ENCODE data around the gene BEST3.

Gene BEST3

DNA sequence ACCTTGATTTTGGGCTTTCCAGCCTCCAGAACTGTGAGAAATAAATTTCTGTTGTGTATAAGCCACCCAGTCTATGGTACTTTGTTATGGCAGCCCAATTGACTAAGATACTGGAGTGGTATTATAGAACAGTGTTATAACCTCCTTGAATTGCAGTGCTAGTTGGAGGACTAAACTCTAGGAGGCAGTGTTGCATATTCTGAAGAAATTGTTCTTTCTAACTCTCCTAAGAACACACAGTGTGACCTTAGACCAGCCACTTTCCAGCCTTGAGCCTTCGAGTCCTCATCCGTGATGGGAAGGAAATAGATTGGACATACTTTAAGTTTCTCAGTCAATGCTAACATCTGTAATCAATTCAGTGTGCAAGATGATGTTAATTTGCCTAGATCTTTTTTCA lies 66.0 kb downstream of the BEST3 start:
- TF ChIP-seq, protein P1, sequence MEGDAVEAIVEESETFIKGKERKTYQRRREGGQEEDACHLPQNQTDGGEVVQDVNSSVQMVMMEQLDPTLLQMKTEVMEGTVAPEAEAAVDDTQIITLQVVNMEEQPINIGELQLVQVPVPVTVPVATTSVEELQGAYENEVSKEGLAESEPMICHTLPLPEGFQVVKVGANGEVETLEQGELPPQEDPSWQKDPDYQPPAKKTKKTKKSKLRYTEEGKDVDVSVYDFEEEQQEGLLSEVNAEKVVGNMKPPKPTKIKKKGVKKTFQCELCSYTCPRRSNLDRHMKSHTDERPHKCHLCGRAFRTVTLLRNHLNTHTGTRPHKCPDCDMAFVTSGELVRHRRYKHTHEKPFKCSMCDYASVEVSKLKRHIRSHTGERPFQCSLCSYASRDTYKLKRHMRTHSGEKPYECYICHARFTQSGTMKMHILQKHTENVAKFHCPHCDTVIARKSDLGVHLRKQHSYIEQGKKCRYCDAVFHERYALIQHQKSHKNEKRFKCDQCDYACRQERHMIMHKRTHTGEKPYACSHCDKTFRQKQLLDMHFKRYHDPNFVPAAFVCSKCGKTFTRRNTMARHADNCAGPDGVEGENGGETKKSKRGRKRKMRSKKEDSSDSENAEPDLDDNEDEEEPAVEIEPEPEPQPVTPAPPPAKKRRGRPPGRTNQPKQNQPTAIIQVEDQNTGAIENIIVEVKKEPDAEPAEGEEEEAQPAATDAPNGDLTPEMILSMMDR (IDR thresholded peaks at IDR 0.05; ENCODE audit: extremely low read depth, missing control alignments) = peak; percentile 43
- DNase-seq (ENCODE audit: low spot score) = no peak

DNA sequence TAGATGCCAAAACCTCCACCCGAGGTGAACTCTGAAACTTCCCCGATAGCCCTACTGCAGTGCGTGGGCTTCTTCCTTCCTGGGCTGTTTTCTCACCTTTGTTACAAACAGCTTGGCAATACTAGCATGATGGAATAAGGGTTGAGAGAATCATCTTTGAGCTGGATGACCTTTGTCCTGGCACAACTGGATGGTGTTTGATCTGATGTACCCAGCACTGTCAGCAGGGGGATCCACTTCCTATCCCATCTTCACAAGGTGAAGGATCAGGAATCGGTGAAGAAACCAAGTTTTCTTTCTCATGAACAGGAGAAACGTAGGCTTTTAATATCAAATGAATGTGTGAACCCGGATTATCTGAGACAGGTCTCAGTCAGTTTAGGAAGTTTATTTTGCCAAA lies 68.9 kb downstream of the BEST3 start:
- DNase-seq (ENCODE audit: low spot score) = no peak

DNA sequence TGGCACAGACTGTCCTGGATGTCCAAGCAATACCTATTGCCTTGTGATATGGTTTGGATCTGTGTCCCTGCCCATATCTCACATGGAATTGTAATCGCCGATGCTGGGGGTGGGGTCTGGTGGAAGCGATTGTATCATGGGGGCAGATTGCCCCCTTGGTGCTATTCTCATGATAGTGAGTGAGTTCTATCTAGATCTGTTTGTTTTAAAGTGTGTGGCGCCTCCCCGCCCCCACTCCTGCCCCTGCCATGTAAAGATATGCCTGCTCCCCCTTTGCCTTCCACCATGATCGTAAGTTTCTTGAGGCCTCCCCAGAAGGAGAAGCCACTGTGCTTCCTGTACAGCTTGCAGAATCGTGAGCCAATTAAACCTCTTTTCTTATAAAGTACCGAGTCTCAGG lies 71.6 kb downstream of the BEST3 start:
- DNase-seq (ENCODE audit: low spot score) = no peak
- TF ChIP-seq, protein P1 (IDR thresholded peaks at IDR 0.05; ENCODE audit: extremely low read depth, missing control alignments) = no peak

More for the DNA sequence above, 68.9 kb downstream of the BEST3 start:
- TF ChIP-seq, protein P1 (IDR thresholded peaks at IDR 0.05; ENCODE audit: extremely low read depth, missing control alignments) = no peak

DNA sequence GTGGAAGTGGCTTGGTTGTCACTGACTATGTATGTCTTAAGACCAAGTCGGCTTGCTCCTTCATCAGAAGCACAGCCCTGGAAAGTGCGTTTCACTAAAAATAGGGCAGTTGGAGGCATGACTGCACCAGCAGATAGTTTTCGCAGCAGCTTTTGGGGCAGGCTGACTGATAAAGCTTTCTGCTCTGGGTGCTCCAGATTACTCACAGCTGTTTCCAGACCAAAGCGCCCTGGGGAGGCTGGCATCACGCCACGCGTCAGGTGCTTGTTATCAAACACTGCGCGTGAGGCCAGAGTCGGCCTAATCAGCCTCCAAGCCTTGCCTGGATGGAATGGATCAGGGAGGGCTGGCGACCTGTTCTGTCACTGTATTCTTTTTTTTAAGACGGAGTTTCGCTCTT lies 75.1 kb downstream of the BEST3 start:
- TF ChIP-seq, protein P1 (IDR thresholded peaks at IDR 0.05; ENCODE audit: extremely low read depth, missing control alignments) = no peak
- no peak for DNase-seq (ENCODE audit: low spot score)

DNA sequence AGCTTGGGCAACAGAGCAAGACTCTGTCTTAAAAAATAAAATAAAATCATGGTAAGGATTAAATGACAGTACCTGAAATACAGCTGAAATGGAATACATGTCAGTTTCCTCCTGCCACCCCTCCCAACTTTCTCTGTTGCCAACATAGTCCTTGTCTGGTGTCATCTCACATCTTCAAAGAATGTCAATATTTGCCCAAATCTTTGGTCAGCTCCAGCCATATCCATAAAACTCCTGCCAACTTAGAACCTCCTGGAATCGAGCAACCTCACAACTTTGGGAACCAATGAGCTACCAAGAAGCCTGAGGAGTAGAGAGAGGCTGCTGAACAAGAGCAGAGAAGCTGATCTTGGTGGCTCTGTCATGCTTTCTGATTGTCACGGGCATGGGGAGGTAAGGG lies 77.6 kb downstream of the BEST3 start:
- TF ChIP-seq, protein P1 (IDR thresholded peaks at IDR 0.05; ENCODE audit: extremely low read depth, missing control alignments) = no peak
- no peak for DNase-seq (ENCODE audit: low spot score)

DNA sequence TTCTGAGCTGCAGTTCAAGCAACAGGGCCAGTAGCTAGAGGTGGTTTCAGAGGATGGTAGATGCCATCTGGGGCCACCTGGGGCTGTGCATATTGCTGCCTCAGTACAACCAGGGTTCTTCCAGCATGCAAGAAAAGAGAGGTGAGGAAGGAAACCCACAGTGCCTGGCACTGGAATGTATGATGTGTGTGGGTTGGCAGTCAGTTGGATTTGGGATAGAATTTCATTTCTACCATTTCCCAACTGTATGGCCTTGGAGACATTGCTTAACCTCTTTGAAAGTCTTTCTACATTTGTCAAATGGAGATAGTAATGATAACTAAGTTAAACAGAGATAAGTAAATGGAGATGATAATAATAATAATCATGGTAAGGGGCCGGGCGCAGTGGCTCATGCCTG lies 78.2 kb downstream of the BEST3 start:
- no peak for DNase-seq (ENCODE audit: low spot score)
- TF ChIP-seq, protein P1 (IDR thresholded peaks at IDR 0.05; ENCODE audit: extremely low read depth, missing control alignments) = no peak

DNA sequence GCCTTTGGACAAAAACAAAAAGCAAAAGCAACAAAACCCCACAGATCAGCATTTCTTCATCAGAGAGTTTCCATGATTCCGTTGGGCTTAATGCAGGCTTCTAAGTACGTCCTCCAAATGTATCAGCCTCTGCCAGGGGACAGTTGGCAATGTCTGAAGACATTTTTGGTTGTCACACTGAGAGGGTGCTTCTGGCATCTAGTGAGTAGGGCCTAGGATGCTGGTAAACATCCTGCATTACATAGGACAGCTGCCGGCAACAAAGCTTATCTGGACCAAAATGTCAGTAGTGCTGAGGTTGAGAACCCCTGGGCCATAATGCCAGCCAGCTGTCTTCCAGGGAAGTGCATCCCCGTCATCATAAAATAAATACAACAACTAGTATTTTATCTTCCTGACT lies 79.0 kb downstream of the BEST3 start:
- no peak for DNase-seq (ENCODE audit: low spot score)
- TF ChIP-seq, protein P1 (IDR thresholded peaks at IDR 0.05; ENCODE audit: extremely low read depth, missing control alignments) = no peak

All from GM20000 (cell line).